ENCODE results near the gene CASQ2.
A peak's percentile ranks its signal among the peaks of the same experiment; 100 is the strongest.
"Not testable (repeated sequence)": the region's sequence is repeated elsewhere in the genome, so short reads cannot be mapped to it uniquely, and the experiment has no call there.

CASQ2 gene

DNA sequence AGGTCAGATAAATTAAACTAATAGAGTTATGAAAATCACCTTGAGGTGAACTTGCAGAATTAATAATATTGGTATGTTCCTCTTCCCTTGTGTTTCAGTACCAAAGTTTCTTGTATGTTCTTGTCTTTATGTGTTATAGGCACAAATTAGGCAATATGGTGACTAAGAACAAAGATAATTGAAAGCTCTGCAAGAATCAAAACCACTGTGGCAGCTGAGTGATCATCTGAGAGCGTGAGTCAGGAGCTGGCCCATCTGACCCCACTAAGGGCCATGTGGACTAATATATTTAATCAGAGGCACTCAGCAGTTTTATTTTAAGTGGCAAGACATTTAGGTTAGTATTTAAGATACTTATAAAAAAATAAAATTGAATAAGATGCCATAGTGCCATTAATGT, 12.8 kb upstream of the CASQ2 start:
- DNase-seq (ENCODE audit: low read depth in 2 of 3, low spot score in 1 of 3): no peak

DNA sequence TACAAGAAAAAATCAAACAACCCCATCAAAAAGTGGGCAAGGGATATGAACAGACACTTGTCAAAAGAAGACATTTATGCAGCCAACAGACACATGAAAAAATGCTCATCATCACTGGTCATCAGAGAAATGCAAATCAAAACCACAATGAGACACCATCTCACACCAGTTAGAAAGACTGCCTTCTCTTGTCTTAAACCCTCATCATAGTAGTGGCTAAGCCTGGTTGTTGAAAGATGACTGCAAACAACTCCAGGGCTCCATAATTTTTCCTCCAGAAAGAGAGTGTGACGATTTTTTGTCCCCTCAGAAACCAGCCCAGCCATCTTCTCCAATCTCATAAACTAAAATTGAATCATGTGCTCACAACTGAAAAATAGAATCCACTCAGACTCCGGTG, 12.1 kb upstream of the CASQ2 start:
- not testable (repeated sequence) for DNase-seq (ENCODE audit: low read depth in 2 of 3, low spot score in 1 of 3)

DNA sequence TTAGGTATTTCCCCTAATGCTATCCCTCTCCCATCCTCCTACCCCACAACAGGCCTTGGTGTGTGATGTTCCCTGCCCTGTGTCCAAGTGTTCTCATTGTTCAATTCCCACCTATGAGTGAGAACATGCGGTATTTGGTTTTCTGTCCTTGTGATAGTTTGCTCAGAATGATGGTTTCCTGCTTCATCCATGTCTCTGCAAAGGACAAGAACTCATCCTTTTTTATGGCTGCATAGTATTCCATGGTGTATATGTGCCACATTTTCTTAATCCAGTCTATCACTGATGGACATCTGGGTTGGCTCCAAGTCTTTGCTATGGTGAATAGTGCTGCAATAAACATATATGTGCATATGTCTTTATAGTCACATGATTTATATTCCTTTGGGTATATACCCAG, 10.6 kb upstream of the CASQ2 start:
- not testable (repeated sequence) for DNase-seq (ENCODE audit: low read depth in 2 of 3, low spot score in 1 of 3)

DNA sequence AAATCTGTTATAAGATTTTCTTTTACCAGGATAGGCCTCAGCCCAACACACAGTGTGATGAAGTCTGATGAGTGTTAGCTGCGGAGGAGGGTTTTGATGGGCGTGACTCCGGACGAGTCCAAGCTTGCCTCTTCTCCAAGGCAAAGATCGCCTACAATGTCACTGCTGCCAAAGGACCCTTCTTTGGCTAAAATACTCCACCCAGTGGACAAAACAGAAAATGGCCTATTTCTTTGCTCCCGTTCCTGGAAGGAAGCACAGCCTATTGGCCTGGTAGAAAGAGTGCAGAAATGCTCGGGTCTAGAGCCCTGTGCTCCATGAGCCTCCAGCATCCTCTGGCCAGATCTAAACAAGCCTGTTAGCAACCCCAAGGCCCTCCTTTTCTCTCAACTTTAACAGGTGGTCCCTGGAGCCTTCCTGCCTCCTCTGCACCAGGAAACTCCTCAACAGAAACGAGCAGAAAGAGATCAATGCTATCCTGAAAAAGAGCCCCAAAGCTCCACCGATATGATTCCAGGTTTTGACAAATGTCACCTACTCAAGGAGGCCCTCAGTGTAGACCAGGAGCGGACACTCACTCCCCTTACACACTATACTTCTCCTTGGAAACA, 3.4 kb upstream of the CASQ2 start:
- peak in 1 of 3 donors; percentile 38 for DNase-seq (ENCODE audit: low read depth in 2 of 3, low spot score in 1 of 3)

DNA sequence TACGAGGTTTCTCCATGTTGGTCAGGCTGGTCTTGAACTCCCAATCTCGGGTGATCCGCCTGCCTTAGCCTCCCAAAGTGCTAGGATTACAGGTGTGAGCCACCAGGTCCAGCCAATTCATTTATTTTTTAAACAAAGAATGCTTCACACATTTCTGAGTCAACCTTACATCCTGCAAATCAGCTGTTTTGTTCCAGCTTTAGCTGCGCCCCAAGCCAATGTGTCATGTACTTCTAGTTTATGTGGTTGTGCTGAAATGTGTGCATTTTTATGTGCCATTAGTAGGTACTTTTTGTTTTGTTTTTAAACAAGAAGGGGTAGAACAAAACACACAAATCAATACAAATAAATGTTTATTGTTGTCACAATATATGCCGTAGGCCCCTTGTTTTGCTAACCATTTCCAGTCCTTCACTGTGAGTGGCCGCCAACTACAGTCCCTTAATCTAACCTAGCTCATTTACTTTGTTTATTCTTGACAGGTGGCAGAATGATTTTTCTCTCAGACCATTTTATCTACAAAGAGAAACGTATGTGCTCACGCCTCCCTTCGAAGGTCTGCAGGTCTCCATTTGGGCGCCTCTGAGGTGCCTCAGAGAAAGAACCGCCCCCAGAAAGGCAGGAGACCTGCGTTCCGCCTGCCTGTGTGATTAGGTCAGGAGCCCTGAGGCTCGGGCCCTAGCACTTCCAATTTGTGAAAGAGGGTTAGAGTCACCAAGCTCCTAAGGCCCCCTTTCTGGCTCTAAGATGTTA, 2.8 kb upstream of the CASQ2 start:
- no peak for DNase-seq (ENCODE audit: low read depth in 2 of 3, low spot score in 1 of 3)

DNA sequence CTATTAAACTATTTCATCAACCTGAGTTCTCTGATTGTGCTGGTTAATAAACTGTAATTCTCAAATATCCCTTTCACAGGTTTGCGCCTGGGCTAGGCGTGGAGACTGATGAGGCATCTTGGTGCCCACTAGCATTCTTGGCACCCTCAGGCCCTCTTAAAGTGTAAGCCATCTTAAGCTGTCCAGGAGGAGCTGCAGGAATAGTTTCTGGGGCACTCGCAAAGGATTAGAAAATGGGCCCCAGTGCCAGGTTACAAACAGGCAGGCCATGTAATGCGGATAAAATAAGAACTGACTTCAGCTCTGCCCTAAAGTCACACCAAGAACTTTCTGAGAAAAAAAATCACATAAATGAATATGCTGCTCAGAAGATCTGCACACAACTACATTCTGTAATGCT, 1.1 kb downstream of the CASQ2 start:
- DNase-seq (ENCODE audit: low read depth in 2 of 3, low spot score in 1 of 3): no peak

DNA sequence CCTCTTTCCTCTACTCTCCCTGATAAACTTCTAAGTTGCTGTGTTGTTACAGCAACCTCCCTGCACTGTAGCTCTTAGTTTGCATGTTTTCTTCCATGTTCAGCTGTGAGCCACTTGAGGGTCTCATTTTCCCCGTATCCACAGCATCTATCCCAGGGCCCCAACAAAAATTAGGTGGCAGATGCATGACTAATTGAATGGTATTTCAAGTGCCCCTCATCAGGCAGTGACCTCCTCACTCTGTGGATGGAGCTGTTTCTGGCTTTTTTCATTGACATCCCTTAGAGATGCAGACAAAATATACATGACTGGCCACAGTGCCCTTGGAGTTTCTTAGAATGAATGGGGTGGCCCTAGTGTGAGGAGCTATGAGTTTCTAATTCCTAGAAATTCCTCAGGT, 3.4 kb downstream of the CASQ2 start:
- DNase-seq (ENCODE audit: low read depth in 2 of 3, low spot score in 1 of 3): no peak

DNA sequence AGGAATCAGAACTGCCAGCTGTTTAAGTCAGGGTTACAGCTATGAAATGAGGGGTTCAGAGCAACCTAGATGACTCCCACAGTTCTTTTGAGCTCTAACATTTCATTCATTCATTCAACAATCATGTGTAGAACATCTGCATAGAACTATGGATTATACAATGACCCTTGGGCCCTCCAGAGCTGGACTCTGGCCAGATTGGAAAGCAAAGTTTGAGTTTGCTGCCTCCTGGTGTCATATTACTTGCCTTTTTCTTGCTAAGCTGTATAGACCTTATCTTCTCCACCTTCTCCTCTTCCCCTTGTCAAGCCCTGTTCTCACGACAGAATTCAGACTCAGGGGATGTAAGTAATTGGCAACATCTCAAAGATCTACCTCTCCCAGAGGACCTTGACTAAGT, 4.0 kb downstream of the CASQ2 start:
- DNase-seq (ENCODE audit: low read depth in 2 of 3, low spot score in 1 of 3): no peak

DNA sequence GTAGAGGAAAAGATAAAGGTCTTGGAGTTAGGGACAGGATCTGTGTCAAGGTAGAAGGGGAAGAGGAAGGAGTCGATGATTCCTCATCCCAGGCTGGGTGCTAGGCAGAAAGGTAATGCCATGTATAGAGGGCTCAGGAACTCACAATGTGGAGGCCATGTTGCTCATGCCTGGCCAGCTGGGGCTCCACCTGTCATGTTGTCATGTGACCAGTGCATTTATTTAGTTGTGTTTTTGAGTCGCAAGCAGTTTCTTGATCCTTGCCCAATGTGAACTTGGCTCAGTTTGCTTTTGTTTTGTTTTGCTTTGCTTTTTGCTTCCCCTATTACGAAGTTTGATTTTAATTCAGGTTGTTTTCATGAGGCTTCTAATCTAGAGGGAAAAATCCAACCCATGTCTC, 5.7 kb downstream of the CASQ2 start:
- DNase-seq (ENCODE audit: low read depth in 2 of 3, low spot score in 1 of 3): no peak

DNA sequence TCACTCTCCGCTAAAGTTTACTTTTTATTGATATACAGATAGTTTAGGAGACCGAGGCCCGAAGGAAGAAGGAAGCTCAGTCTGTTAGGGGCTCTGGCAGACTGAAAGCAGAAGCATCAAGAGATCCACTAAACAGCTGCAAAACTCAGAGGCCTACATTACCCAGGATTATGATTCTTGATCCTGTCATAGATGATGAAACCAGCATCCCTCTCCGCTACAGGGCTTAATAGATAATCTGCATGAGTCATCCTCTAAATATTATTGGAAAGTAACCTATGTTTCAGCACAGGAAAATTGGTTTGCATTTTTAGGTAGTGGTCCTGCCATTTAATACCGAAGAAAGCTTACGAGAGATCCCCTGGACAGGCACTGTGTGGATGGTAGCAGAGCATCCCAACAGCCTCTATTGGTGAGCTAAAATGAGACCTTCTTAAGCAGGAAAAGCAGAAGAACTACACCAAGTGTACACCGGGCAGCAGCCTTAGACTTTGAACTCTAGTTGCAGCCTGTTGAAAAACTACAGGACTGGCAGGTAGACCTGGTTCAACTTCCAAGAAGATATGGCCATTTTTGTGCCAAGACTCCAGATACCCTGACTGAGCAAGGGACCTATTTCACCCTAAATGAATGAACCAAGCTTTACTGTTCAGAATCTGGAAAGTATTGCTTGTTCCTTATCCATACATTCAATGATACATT, 6.8 kb downstream of the CASQ2 start:
- DNase-seq (ENCODE audit: low read depth in 2 of 3, low spot score in 1 of 3): no peak

DNA sequence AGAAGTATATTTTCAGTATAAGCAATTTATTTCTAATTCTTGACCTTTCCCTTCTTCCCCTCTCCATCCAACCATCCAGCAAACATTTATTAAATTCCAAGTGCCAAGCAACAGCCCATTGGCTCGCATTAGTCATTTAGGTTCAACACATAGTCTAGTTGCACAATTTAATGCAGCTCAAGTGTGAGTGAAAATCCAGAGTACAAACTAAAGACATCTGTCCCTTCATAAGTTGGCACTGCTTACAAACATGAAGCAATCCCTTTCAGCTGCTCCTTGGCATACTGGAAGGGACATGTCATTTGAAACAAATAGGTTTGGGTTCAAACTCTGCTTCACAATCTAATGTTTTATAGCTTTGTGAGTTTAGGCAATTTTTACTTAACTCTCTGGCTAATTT, 10.7 kb downstream of the CASQ2 start:
- DNase-seq (ENCODE audit: low read depth in 2 of 3, low spot score in 1 of 3): no peak

DNA sequence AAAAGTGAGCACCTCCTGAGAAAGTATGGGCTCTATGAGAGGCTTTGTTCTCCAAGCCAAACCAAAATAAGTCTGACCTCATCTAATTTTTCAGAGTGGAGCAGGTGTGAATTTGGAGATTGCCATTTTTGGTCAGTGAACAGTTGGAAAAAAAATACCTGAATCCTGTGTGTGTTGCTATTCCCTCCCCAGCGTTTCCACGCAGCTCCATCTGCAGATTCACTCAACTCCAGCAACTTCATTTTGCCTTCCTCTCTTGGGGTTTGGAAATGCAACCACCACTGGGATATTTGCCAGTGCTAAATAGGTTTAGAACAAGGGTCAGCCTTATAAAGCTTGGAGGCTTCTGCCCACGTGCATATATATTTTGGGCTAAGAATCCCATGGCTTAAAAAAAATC, 11.2 kb downstream of the CASQ2 start:
- DNase-seq (ENCODE audit: low read depth in 2 of 3, low spot score in 1 of 3): no peak

DNA sequence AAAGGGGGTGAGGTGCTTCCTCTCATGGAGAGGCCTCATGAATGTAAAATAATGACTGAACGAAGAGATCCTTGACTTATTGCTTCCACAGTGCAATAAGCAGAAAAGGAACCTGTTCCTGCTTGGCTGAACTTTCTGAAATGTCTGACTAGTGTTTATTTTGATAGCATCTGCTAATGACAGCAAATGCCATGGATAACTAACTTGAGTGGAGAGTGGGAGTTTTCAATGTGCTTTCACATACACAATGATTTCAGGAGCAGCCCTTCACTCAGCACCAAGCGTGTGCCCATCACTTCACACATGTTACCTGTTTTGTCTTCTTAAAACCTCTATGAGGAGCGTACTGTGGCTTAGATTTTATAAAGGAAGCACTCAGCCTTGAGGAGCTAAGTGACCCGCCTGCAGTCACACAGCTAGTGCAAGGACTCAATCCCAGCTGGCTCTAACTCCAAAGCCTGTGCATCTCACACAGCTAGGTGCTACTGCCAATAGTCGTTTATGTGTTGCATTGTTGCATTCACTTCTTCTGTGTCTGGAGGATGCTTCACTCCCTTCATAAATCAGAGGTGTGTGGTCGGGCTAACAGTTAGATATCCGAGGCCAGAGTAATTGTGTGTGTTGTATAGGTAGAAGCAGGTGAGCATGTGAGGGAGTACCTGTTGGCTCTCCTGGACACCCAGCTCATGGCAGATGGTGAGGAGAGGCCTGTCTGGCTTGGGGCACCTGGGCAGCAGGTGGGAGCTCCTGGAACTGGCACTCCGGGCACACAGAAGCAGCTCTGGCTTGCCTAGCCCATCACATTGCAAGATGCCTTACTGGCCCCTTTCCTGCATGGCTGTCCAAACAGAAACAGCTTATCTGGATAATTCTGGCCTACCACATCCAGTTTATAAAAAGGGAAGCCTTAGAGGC, 12.8 kb downstream of the CASQ2 start:
- DNase-seq (ENCODE audit: low read depth in 2 of 3, low spot score in 1 of 3): no peak

DNA sequence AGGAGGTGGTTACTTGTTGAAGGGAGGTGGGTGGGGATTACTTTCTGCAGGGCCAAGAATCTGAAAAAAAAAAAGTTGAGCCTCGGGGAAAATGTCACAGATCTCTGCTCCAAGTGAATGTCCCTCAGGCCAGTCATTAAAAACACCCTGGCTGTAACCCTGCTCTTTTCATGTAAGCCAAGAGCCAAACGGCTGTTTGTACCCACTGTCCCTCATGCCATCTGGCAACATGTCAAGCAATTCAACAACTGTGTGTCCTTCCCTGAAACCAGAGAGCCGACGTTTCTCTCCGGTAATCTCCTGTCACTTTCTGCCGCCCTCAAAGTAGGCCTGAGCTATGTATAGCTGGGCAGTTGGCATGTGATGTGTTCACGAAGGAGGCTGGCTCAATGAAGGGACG, 14.7 kb downstream of the CASQ2 start:
- no peak for DNase-seq (ENCODE audit: low read depth in 2 of 3, low spot score in 1 of 3)

DNA sequence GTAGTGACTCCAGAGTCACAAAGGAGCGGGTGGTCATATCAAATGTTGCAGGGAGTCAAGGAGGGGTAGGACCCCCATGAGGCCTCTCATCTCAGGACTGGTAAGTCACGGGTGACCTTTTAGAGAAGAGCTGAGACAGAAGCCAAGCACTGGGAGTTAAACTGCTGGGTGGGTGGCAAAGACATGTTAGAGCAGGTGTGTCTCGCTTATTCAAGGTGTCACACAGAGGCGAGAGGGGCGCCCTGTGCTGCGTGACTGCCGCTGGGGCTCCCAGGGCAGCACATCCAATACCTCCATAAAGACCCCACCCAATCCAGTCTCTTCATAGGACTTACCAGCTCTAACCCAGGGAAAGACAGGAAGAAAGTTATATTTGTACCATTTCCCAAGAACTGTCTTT, 15.2 kb downstream of the CASQ2 start:
- DNase-seq (ENCODE audit: low read depth in 2 of 3, low spot score in 1 of 3): no peak

DNA sequence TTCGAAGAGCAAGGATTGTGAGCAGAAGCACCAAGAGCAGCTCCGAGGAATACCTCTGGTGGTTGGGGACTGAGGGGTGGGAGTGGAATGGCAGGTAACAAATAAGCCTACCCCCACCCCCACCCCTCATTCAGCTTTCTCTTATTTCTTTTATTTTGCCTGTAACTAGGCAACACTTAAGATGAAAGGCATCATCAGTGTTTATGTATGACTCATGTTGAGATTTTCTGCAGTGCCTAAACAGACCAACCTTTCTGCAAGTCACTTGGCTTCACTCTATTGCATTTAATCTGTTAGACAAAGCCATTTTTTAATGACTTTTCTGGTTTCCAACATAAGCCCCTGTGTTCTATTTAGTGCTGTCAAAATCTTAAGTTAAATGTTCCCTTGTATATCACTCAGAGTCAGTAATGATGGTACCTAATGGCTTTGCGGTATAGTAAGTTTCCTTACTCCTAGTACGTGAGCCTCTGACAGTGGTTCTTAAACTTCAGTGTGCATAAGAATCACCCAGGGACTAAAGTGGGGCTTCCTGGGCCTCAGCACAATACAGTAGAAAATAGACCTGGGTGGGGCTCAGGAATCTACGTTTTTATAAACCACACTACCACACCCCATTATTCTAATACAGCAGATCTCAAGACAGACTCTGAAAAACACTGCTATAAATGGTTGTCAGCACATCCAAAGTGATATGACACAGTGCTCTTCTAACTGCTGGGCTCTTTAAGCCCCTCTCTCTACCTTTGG, 19.9 kb downstream of the CASQ2 start:
- no peak for DNase-seq (ENCODE audit: low read depth in 2 of 3, low spot score in 1 of 3)

DNA sequence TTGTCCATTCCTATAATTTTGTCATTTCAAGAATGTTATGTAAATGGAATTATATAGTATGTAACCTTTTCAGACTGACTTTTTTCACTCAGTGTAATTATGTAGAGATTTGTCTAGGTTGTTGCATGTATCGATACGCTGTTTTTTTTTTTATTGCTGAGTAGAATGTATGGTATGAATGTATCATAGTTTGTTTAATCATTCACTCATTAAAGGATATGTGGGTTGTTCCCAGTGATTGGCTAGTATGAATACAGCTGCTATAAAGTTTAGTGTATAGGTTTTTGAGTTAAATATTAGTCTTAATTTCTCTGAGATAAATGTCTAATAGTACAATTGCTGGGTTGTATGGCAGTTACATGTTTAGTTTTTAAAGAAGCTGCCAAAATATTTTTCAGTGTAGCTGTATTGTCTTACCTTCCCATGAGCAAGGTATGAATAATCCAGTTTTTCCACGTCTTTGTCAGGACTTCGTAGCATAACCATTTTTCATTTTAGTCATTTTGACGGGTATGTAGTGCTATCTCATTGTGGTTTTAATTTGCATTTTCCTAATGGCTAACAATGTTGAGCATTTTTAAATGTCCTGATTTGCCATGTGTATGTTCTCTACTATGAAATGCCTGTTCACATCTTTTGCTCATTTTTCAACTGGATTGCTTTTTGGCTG, 22.4 kb downstream of the CASQ2 start:
- no peak for DNase-seq (ENCODE audit: low read depth in 2 of 3, low spot score in 1 of 3)

DNA sequence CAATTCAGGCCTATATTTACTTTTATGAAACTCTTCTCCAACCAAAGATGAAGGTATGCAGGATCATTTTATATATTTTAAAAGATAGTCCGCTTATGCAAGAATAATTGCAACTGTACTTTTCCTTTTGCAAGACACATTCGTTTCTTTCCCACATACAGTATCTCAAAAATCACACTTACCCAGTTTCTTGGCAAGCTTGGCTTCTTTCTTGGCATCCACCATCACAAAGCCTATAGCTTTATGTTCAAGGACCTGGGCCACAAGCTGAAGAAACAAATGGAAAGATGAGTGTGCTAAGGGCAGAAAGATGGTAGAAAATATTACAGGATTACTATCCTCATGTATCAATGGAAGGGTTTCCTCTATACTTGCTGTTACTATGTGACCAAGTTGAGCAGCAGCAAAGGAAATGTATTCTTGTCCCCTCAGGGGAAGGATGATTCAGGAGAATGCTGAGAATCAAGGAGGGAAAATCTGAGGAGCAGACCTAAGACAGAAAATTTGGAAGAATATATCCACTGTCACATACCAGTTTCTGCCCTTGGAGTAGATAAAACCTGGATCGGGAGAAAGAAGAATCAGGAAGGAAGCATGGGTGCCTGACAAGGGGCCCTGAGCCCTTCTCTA, 23.8 kb downstream of the CASQ2 start:
- no peak for DNase-seq (ENCODE audit: low read depth in 2 of 3, low spot score in 1 of 3)

DNA sequence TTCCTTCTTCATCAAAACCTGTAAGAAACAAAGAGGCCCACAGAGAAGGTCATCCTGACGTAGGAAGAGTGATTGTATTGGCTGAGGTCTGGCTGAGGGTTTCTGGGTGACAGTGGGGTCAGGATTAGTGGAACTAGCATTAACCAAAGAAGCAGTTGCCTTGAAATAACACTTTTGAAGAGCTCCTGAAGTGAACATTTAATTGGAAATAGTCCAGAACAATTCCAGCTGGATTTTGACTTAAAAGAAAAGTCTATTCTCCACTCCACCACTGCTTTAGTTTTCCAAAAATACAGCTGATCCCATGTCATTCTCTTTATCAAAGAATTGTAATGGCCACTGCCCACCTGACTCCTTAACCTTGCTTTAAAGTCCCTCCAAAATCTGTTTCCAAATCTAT, 27.7 kb downstream of the CASQ2 start:
- DNase-seq (ENCODE audit: low read depth in 2 of 3, low spot score in 1 of 3): no peak

DNA sequence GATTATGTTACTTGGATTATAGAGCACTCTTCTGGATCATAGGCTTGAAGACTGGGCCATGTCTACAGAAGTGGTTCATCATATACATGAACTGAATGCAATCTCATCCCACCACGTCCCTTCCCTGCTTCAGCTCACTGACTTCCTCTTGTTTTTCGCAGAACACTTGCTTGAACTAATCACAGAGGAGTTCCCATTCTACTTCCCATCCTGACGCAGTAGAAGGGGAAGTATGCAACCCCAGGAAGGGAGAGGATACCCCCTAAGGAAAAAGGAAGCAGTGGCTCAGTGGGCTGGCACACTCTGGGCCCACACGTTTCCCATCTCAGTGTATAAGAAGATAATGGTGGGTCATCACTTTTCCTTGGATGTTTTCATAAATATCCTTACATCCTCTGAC, 36.2 kb downstream of the CASQ2 start:
- no peak for DNase-seq (ENCODE audit: low read depth in 2 of 3, low spot score in 1 of 3)
